ENCODE data around the gene PAXX. TPM values are rescaled to one million over a fixed set of nuclear protein-coding genes. Genes with fewer than 3 reads are reported as not detected.

The PAXX gene
- total RNA-seq, 1 donor from 2014 or later, result 87.8 TPM

DNA sequence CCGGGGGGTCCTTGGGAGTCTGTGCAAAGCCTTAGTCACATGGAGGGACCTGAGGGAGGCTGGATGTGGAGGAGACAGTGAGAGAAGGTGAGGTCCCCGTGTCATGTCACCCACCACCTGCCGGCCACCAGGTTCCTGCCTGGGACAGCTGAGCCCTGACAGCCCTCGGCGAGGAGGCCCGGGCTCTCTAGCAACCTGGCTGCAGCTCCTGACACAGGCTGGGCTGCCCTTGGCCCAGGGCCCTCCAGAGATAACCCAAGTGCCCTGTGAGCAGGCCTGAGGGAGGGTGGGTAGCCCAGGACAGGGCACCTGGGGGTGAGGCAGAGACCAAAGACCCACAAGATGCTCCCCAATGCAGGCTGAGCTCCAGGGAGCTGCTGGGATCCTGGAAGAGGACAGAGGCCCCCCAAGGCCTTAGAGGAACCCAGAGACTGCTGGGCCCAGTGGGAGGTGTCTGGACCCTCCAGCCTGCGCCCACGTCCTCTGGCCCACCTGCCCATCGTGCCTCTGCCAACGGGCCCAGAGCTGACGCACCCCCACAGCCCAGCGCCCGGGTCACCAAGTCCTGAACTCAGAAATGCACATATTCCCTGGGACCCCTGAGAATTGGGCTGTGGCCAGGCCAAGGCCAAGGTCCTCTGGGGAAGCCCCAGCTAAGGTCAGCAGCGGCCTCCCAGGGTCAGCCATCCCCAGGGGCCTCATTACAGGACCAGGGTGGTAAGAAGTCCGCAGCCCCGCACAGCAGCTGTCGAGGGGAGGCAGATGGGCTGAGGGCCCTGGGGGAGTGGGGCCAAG, 23.7 kb upstream of the PAXX start:
- no peaks in the 10 kb centered on the region for H3K9me3 Mint-ChIP-seq
- H3K27ac Mint-ChIP-seq, result no peak overlapping the region
- no peak overlapping the region for H3K4me3 Mint-ChIP-seq
- DNase-seq, result no peak
- peaks cover 3% of the 10 kb centered on the region for H3K27me3 Mint-ChIP-seq
- intact Hi-C loops (cut with micrococcal nuclease), result no loop called here
- H3K36me3 Mint-ChIP-seq (ENCODE audit: low read depth), result no peaks in the 10 kb centered on the region
- H3K4me1 Mint-ChIP-seq, result peaks cover 9% of the 10 kb centered on the region

DNA sequence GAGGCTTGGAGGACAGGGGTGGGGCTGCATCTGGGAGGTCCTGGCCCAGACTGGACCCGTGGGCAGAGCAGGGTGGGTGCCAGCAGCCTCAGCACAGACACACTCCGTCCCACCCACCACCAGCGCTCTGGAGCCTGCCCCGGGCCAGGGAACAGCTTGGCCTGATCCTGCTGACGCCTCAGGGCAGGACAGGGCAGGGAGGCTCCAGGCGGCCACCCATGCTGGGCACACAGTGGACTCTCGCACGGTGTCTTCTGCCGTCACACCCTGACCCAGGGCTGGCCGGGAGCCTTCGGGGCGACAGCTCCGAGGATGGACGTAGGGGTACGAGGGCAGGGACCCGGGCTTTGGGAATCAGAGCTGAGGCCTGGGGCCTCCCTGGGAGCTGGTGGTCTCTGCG, 23.1 kb upstream of the PAXX start:
- Mint-ChIP-seq H3K4me3 (no peak overlapping the region), H3K9me3 (no peaks in the 10 kb centered on the region), H3K4me1 (peaks cover 9% of the 10 kb centered on the region), H3K27me3 (peaks cover 3% of the 10 kb centered on the region), H3K36me3 (ENCODE audit: low read depth) (no peaks in the 10 kb centered on the region), H3K27ac (no peak overlapping the region)
- intact Hi-C loops (cut with micrococcal nuclease), result no loop called here
- no peak for DNase-seq

DNA sequence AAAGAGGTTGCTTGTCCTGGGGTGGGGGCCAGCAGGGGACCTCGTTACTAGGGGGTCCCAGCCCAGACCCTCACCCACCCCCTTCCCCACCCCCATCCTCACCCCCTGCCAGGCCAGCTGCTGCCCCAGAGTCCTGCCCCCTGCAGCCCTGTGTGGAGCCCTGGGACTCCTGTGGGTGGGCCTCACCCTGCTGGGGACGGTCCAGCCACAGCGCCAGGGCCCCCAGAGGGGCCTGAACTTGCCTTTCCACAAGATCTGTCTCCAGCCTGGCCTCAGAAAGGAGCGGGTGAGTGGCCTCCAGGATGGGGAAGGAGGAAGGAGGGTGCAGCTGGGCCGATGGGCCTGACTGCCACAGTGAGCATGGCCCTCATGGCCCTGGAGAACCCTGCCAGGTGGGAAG, 22.4 kb upstream of the PAXX start:
- DNase-seq, result no peak
- peaks cover 3% of the 10 kb centered on the region for H3K27me3 Mint-ChIP-seq
- H3K4me3 Mint-ChIP-seq, result no peak overlapping the region
- intact Hi-C loops (cut with micrococcal nuclease), result loop anchor here (10.0 kb wide), 1 partner anchor 185 kb away; no protein-coding TSS in a partner anchor
- H3K9me3 Mint-ChIP-seq, result no peaks in the 10 kb centered on the region
- H3K27ac Mint-ChIP-seq, result no peak overlapping the region
- H3K36me3 Mint-ChIP-seq (ENCODE audit: low read depth), result no peaks in the 10 kb centered on the region
- H3K4me1 Mint-ChIP-seq, result peaks cover 9% of the 10 kb centered on the region

DNA sequence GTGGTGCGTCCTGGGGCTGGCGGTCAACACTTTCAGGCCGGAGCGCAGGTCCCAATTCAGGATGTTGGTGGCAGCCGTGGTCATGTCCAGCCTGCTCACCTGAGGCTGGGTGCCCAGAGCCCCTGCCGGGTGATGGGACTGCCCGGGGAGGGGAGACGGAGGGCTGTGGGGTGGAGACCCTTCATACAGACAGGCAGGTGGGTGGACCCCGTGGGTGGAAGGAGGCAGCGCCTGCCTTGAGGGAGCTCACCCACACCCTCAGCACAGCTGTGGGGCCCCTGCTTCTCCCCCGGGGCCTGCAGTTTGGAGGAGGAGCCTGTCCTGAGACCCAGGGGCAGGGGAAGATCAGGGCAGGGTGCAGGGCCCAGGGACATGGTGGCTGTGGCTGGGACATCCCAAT, 21.9 kb upstream of the PAXX start:
- intact Hi-C loops (cut with micrococcal nuclease), result loop anchor here (10.0 kb wide), 1 partner anchor 184 kb away; no protein-coding TSS in a partner anchor
- no peaks in the 10 kb centered on the region for H3K9me3 Mint-ChIP-seq
- no peak overlapping the region for H3K4me3 Mint-ChIP-seq
- H3K36me3 Mint-ChIP-seq (ENCODE audit: low read depth), result no peaks in the 10 kb centered on the region
- DNase-seq, result no peak
- H3K4me1 Mint-ChIP-seq, result peaks cover 13% of the 10 kb centered on the region
- no peak overlapping the region for H3K27ac Mint-ChIP-seq
- peaks cover 5% of the 10 kb centered on the region for H3K27me3 Mint-ChIP-seq

DNA sequence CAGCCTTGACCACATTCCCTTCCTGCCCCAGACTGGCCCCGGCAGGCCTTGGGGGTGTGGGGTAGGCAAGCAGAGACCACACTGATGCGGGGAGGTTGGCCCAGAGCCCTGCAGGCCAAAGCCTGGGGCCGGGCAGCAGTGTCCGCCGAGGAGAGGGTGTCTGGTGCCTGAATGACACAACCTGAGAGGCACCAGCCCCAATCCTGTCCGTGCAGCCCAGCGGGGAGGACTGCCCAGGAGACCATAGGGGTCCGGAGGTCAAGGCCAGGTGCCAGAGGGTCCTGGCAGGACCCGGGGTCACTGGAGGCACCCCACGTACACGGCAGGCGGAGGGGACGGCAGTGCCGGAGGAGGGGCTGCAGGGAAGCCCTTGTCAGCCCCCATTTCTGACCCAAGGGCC, 20.5 kb upstream of the PAXX start:
- Mint-ChIP-seq H3K36me3 (ENCODE audit: low read depth) (no peaks in the 10 kb centered on the region), H3K27ac (no peak overlapping the region), H3K27me3 (peaks cover 3% of the 10 kb centered on the region), H3K4me1 (peaks cover 7% of the 10 kb centered on the region), H3K4me3 (no peak overlapping the region), H3K9me3 (no peaks in the 10 kb centered on the region)
- intact Hi-C loops (cut with micrococcal nuclease), result loop anchor here (10.0 kb wide), 1 partner anchor 183 kb away; no protein-coding TSS in a partner anchor
- no peak for DNase-seq

DNA sequence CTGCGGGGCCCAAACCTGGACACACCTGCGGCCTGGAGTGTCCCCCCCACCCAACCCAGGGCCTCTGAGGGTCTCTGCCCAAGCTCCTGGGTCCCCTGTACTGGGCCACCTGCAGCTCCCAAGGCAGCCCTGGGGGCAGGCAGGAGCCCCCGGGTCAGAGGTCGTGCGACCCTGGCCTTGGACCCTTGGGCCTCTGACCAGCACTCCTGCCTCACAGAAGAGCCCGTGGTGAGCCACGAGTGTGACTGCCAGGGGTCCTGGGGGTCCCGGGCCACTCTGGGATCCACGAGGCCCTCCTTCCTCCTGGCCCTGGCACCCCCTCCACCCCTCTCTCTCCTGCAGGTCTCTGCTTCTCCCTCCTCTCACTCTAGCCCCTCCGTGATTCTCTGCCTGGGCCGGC, 19.9 kb upstream of the PAXX start:
- Mint-ChIP-seq H3K4me1 (peaks cover 7% of the 10 kb centered on the region), H3K9me3 (no peaks in the 10 kb centered on the region), H3K4me3 (no peak overlapping the region), H3K36me3 (ENCODE audit: low read depth) (no peaks in the 10 kb centered on the region), H3K27me3 (peaks cover 3% of the 10 kb centered on the region), H3K27ac (no peak overlapping the region)
- DNase-seq, result no peak
- intact Hi-C loops (cut with micrococcal nuclease), result loop anchor here (10.0 kb wide), 1 partner anchor 182 kb away; no protein-coding TSS in a partner anchor

DNA sequence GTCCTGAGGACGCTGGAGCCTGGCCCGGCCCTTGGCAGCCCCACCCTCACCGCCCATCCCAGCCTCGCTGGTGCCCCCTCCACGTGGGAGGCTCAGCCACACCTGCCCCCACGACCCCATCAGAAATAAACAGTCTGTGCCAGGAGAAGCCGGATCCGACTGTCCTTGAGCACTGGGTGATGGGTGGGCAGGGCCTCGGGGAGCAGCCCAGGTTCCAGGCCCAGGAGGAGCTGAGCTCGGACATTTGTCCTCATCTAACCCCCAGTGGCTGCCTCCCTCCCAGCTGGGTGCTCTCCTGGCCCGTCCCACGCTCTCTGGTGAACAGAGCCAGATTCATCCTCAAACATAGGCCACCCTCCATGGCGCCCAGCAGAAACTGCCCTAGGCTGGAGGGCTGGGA, 19.5 kb upstream of the PAXX start:
- Mint-ChIP-seq H3K27me3 (peaks cover 5% of the 10 kb centered on the region), H3K27ac (no peak overlapping the region), H3K9me3 (no peaks in the 10 kb centered on the region), H3K36me3 (ENCODE audit: low read depth) (no peaks in the 10 kb centered on the region), H3K4me1 (peaks cover 7% of the 10 kb centered on the region), H3K4me3 (no peak overlapping the region)
- no peak for DNase-seq
- intact Hi-C loops (cut with micrococcal nuclease), result loop anchor here (10.0 kb wide), 1 partner anchor 182 kb away; no protein-coding TSS in a partner anchor

DNA sequence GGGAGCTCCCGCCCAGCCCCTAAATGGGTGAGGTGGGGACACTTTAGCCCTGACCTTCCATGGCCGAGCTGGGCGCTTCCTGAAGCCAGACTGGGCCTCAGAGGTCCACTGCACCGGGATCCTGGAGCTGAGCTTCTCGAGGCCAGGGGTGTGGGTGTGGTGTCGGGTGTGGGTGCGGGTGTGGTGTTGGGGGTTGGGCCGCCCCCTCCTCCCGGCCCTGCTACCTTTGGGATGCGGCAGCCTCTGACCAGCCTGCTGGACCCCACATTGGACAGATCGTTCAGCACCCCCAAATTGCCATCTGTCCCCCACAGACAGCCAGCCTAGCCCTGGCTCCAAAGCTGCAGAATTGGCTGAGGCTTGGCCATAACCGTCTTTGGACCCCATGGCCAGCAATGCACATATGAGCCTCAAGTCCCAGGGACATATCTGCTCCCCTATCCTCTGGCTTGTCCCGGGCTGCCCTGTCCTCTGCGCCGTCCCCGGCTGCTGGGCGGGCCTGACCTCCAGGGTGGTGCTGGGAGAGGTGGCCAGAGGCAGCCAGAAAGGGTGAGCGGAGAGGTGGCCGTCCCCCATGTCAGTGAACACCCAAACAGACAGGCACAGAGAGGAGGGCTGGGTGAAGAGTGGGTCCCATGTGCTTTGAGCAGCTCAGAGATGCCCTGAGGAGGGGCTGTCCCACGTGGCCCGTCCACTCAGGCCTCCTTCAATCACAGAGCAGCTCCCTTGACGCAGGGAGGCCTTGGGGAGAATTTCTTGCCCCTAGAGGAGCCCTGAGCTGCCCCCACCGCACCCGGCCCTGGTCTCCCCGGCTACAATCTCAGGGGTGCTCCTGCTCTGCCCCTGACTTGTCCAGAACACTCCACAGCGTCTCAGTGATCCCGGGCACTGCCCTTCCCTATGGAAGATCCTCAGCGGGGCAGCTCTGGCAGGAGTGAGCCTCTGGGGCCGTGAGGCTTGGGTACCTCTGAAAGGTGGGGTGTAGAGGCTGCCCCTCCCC, 18.3 kb upstream of the PAXX start:
- DNase-seq, result no peak
- intact Hi-C loops (cut with micrococcal nuclease), result loop anchor here (10.0 kb wide), 1 partner anchor 181 kb away; no protein-coding TSS in a partner anchor
- peaks cover 5% of the 10 kb centered on the region for H3K27me3 Mint-ChIP-seq

DNA sequence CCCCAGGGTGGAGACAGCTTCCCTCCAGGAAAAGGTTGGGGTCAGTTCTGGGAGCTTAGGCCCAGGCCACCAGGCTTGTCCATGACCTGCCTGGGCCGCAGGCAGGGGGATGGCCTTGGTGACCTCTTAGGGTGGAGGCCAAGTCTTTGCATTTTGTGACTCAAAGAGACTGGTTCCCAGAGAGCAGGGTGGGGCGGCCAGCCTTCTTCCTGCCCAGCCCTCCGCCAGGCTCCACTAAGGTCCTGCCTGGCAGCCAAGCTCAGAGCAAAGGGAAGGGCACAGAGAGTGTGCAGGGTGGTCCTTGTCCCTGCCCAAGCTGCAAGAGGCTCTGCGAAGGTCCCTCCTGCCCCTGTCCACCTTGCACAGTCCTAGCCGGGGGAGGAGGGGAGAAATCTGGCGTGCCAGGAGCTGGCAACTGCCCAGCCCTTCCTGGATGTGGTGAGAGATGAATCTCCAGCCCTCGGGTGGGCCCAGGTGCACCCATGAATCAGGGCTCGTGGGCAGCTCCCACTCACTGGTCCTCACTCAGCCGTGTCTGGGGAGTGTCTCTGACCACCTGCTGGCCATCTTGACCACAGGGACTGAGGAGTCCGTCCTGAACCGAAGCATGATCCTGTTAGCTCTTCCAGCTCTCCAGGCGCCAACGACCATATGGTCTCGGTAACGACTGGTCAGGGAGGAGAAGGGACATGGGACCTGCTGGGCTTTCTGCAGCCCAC, 17.2 kb upstream of the PAXX start:
- H3K9me3 Mint-ChIP-seq, result no peaks in the 10 kb centered on the region
- no peaks in the 10 kb centered on the region for H3K36me3 Mint-ChIP-seq (ENCODE audit: low read depth)
- DNase-seq, result no peak
- peaks cover 5% of the 10 kb centered on the region for H3K27me3 Mint-ChIP-seq
- H3K27ac Mint-ChIP-seq, result no peak overlapping the region
- intact Hi-C loops (cut with micrococcal nuclease), result loop anchor here (10.0 kb wide), 1 partner anchor 180 kb away; no protein-coding TSS in a partner anchor
- peak overlapping the region; percentile 16 for H3K4me3 Mint-ChIP-seq
- peaks cover 7% of the 10 kb centered on the region for H3K4me1 Mint-ChIP-seq

More for the DNA sequence above, 18.3 kb upstream of the PAXX start:
- no peak overlapping the region for H3K4me3 Mint-ChIP-seq
- peaks cover 7% of the 10 kb centered on the region for H3K4me1 Mint-ChIP-seq
- H3K36me3 Mint-ChIP-seq (ENCODE audit: low read depth), result no peaks in the 10 kb centered on the region
- no peaks in the 10 kb centered on the region for H3K9me3 Mint-ChIP-seq
- no peak overlapping the region for H3K27ac Mint-ChIP-seq

DNA sequence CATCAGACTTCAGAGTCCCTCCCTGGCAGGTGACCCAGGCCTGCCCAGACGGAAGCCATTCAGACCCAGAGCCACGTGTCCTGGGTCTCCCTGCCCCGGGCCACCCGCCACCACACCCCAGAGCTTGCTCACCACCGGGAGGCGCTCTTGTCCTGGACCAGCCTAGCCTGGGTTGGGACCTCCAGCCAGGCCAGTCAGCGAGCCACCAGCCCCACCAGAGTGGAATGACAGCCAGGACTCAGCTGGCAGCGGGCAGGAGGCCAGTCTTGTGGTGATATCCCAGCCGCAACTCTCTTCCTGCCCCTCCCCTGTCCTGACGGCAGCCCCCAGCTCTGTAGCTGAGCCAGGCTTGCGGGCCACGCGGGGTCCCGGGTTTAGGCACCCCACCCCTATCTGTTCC, 16.6 kb upstream of the PAXX start:
- Mint-ChIP-seq H3K9me3 (no peaks in the 10 kb centered on the region), H3K4me3 (peak overlapping the region; percentile 16), H3K4me1 (peaks cover 7% of the 10 kb centered on the region), H3K36me3 (ENCODE audit: low read depth) (no peaks in the 10 kb centered on the region), H3K27ac (no peak overlapping the region), H3K27me3 (peaks cover 5% of the 10 kb centered on the region)
- intact Hi-C loops (cut with micrococcal nuclease), result loop anchor here (10.0 kb wide), 1 partner anchor 179 kb away; no protein-coding TSS in a partner anchor
- DNase-seq, result peak; percentile 76

DNA sequence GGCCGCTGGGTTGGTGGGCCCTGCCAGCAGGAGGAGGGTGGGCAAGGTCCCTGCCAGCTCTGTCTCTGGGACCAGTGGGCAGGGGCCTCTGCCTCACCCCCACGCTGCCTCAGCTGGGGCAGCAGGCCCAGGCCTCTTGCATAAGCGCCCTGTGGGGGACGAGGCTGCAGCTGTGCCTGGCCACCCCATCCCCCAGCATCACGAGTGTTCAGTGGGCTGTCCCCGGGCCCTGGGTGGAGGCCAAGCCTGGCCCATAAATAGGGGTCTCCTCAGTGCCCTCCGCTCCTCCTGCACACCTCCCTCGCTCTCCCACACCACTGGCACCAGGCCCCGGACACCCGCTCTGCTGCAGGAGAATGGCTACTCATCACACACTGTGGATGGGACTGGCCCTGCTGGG, 15.0 kb upstream of the PAXX start, which contains the start of gene PTGDS:
TSS of gene PTGDS (plus strand) at position 282 of the 400 bp plus-strand sequence. CDS start at position 357, 75 bp downstream.
- Mint-ChIP-seq H3K4me3 (peak within 1 kb of the TSS; percentile 35), H3K36me3 (ENCODE audit: low read depth) (no peaks in the 10 kb centered on the region), H3K27ac (no peak within 1 kb of the TSS), H3K27me3 (peaks cover 5% of the 10 kb centered on the region), H3K9me3 (no peaks in the 10 kb centered on the region), H3K4me1 (peaks cover 7% of the 10 kb centered on the region)
- intact Hi-C loops (cut with micrococcal nuclease), result loop anchor here (10.0 kb wide), 1 partner anchor 178 kb away; no protein-coding TSS in a partner anchor
- no peak for DNase-seq

DNA sequence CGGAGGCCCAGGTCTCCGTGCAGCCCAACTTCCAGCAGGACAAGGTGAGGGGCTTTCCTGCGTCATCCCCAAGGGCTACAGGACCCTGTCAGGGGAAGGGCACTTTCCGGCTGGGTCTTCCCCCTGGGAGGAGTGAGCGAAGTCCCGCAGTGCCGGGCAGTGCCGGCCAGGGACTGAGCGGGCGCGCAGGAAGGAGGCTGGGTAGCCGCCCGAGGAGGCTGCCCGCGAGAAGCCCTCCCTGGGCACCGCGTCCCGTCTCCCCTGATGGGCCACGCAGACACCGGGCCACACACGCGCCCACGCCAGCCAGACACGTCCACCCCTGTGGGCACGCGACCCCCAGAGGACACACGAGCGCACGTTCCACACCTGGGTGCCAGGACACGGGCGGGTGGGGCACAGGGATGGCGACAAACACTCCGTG, 14.6 kb upstream of the PAXX start:
- Mint-ChIP-seq H3K9me3 (no peaks in the 10 kb centered on the region), H3K27ac (no peak overlapping the region), H3K36me3 (ENCODE audit: low read depth) (no peaks in the 10 kb centered on the region), H3K27me3 (peaks cover 5% of the 10 kb centered on the region), H3K4me3 (no peak overlapping the region), H3K4me1 (peaks cover 7% of the 10 kb centered on the region)
- intact Hi-C loops (cut with micrococcal nuclease), result loop anchor here (2.0 to 10.0 kb wide), 2 partner anchors 15 to 177 kb away; partner anchors contain the start of gene PAXX
- DNase-seq, result no peak

Data from activated CD4-positive, alpha-beta T cell treated with anti-CD3 and anti-CD28 coated beads, Interleukin-2, amount 10 ng/mL, durations not matched to agents 24 days and 14 days (primary cell).